GM18951 (cell line): ENCODE results near the gene TFAP2C.

Experiments used
- POLR2A ChIP-seq: IDR thresholded peaks from 4 replicates; pipeline ENCODE4 v1.6.1; 2011; ENCODE audit warnings: mild to moderate bottlenecking; ENCODE audit not compliant: insufficient read length, insufficient read depth; ENCODE audit errors: extremely low read depth
- in situ Hi-C: fragments of 300-500 bp; cut with MboI; formaldehyde crosslinking; loops from one replicate; pipeline ENCODE4 v1.12.0; 2022; ENCODE audit warnings: low sequenced_read_pairs, mixed read lengths, inconsistent platforms; ENCODE audit not compliant: unreplicated experiment

Gene TFAP2C

GRCh38 chr20:56625837-56626236 lies 3.3 kb upstream of the TFAP2C start:
- no peak for TF ChIP-seq POLR2A
- in situ Hi-C loops: no loop called here

GRCh38 chr20:56626367-56627121 lies 2.6 kb upstream of the TFAP2C start:
- in situ Hi-C loops: no loop called here
- no peak for TF ChIP-seq POLR2A

DNA sequence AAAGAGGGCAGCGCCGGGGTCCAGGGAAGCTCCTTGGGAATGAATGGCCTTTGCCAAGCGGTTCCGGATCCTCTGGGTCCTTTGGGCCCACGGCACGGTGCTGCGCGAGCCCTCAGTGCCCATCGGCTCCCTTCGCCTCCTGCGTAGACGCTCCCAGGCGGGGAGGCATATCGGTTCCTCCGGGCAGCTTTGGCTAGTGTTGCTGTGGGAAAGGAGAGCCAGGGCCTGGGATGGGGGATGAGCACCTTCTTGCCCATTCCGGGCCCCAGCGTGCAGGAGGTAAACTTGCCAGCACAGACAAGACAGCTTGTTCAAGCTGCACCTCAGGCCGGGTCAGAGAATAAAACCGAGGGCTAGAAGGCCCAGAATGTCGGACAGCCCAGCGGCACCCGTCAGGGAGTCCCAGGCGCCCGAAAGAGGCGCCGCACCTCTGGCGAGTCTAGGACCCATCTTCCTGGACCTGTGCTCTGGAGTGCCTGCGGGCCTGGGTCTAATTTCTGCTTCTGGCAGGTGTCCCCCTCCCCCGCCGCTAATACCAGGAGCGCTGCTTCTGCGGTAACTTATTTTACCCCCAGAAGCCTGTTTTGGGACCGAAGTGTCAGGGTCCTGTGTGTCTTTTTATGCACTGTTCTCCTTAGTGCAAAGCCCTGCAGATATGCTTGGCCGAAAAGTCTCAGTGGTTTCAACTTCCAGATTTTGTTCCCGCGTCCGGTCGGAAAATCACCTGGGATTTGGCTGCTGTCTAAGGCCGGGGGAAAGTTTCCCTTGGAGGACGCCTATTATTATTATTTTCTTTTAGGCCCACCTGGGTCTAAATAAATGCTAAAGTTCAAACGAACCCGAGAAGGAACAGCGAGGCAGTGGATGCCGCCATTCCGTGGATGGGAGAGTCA lies 1.7 kb upstream of the TFAP2C start:
- no peak for TF ChIP-seq POLR2A
- in situ Hi-C loops: no loop called here

DNA sequence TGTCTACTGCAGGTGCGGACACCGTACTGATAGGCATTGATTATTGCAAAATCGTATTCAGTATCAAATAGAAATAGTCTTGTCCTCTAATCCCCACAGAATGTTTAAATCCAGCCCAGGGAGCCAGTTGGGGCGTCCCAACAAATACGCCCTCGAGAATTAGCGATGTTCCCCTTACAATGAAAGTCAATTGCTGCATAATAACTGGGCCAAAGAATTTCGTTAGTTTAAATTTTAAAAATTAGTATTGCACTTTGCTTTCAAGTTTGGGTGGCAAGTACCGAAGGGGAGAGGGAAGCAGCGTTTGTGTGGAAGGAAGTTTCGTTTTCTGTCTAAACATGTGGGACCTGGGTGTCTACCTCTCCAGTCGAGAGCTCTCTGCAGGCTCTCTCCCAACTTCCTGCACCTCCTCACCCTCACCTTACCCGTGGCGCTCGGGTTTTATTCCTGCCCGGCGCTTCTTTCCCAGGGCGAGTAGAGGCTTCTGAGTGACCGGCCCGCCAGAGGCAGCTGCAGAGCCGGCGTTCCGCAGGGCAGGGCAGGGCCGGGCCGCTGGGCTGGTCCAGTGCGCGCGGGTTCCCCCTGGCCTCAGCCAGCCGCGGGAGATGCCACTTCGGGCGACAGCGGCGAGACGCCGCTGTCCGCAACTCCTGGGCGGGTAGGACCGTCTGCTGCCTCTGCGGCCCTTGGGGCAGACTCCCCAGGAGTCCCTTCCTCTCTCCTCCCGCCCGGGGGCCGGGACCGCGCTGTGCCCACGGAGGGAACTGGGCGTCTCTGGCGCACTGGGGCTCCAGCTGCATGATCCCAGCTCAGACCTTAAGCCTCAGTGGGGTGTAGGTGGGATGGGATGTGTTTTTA lies 862 bp upstream of the TFAP2C start:
- in situ Hi-C loops: no loop called here

DNA sequence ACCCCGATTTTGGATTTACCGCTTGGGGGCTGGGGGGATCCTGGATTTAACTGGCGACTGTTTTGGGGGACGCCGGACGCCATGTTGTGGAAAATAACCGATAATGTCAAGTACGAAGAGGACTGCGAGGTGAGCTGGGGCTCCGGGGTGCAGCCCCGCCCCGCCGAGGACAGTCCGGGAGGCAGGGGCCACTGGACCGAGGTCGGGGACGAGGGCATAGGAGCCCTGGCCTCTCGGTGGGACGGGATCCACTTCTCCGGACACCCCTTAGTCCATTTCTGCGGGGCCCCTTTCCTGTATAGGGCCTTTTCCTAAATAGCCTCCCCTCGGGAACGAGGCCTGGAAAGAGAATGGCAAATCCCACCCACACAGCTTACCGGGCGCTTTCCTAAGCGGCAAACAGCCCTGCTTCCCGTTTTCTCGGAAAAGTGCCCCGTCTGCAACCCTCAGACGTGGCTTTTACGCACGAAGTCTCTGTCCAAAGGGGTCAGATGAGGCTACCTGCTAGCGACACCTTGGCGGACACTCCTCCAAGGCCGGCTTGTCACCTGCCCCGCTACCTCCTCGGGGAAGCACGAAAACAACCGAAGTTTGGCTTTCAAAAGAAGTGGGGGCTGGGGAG lies 469 bp downstream of the TFAP2C start:
- in situ Hi-C loops: no loop called here
- TF ChIP-seq POLR2A: no peak

More for the DNA sequence above, 862 bp upstream of the TFAP2C start:
- TF ChIP-seq POLR2A: no peak

GRCh38 chr20:56630086-56630493 lies 984 bp downstream of the TFAP2C start:
- in situ Hi-C loops: no loop called here
- no peak for TF ChIP-seq POLR2A

DNA sequence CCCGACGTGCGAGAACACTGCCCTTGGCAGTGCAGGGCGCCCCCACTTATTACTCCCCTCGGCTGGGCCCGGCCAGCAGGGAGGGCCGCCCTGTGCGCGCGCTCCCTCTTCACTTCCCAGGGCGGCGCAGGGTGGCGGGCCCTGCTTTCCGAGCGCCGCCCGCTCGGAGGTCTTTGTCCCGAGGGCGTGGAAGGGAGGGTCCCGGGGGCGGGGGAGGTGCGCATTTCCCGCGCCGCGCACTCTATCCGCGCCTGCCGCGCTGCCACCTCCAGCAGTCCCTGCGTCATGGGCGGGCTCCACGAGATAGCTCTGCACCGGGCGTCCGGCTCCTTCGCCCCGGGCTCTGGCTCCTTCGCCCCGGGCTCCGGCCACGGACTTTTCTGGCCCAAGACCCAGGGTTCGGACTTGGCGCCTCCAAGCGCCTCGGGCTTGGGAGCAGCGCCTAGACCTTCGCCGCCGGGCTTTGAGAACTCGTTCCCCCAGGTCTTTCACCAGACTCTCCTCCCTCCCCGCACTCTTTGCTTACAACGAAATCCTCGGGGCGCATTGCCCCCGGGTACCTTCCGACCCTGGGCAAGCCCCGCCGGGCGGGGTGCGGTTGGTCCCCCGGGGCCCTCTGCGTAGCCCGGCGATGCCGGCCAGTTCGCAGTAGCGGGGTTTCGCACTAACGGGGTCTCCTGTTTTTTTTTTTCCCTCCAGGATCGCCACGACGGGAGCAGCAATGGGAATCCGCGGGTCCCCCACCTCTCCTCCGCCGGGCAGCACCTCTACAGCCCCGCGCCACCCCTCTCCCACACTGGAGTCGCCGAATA lies 1.6 kb downstream of the TFAP2C start:
- in situ Hi-C loops: no loop called here
- TF ChIP-seq POLR2A: no peak

- TF ChIP-seq POLR2A: no peak
- in situ Hi-C loops: no loop called here
These were observed 2.3 kb downstream of the TFAP2C start for GRCh38 chr20:56631318-56631989.

- no peak for TF ChIP-seq POLR2A
- in situ Hi-C loops: no loop called here
These were observed 2.9 kb downstream of the TFAP2C start for GRCh38 chr20:56631990-56632327.

DNA sequence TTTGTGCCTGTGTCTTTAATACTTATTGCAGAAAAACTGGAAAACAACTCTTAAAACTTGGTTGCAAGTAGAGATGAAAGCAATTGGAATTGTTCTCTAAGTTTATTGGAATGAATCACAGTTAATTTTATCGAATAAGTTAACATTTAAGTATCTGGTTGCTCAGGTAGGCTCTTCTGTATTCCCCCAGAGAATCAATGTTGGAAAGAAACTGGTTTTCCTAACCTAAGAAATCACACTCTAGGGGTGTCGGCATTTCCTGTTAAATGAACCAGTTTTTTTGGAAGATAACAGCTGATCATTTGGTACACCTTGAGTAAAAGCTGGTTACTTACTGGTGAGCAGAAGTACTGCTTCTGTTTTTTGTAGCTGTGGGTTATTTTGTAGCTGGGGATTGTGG lies 5.2 kb downstream of the TFAP2C start:
- TF ChIP-seq POLR2A: no peak
- in situ Hi-C loops: no loop called here

DNA sequence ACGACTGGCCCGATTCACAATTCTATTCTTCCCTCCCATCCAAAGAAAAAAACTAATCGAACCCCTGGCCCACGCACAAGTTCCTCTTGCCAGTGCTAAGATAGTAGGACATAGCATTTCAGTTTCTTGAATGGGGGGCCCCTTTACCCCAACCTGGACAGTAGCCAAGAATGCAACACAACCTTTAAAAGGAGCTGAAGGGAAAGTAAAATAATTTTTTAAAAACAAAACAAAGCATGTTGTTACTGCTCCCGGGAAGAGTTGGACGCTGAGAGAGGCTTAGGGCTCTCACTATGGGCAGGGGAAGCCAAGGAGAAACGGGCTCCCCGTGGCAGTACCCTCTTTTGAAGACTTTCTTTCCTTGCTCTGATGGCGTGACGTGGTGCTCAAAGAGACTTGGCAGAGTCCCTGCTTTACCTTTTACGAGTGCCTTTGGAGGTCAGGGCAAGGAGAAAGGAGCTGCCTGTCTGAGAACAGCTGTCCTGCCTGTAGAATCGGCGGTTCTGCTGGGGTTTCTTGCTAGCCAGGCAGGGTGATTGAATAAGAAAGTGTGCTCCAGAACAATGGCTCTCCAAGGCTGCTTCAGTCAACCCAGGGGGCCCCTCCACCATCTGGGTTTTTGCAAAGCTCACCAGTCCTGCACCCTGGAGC lies 5.8 kb downstream of the TFAP2C start:
- in situ Hi-C loops: no loop called here
- no peak for TF ChIP-seq POLR2A

DNA sequence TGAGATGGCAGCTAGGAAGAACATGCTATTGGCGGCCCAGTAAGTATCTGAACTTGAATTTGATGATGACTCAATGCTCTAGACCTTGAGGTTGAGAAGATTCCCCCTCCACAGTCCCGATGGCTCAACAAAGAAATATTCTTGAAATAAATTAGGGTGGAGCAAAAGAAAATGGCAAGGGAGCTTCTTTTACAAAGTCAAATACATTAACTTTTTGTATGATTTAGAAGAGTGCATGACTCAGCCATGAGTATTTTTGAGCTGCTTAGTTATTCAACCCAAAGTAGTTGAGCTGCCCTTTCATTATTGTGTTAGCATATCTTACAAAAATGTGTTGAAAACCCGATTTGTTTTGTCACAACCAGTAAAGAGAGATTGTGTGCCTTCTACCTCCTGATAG lies 7.6 kb downstream of the TFAP2C start:
- TF ChIP-seq POLR2A: no peak
- in situ Hi-C loops: no loop called here
